Epithelial cell of proximal tubule (primary cell): Measurements from ENCODE around the gene CLDND2. TPM values are rescaled to one million over a fixed set of nuclear protein-coding genes. Genes with fewer than 3 reads are reported as not detected.

Experiments used
- DNase-seq: peaks from one replicate; pipeline ENCODE4 v3.0.0-alpha.2; 2011; ENCODE audit warnings: low read depth
- H3K4me3 ChIP-seq: 2 replicates; pipeline ENCODE4 v1.5.1; 2011; ENCODE audit warnings: low read depth, mild to moderate bottlenecking, low read length
- CTCF ChIP-seq: conservative IDR thresholded peaks from 2 replicates; pipeline ENCODE4 v1.5.1; 2012; ENCODE audit warnings: low read depth, mild to moderate bottlenecking, low read length
- total RNA-seq: library from RNA; depleted of rRNA; stranded (reverse); fragments of >200 nt; gene quantifications from 2 replicates; pipeline ENCODE4 v1.2.3, GENCODE V29; 2015

Gene CLDND2
- total RNA-seq, 1 donor from 2014 or later = not detected

GRCh38 chr19:51382004-51382403 lies 13.2 kb upstream of the CLDND2 start:
- no peak overlapping the region for H3K4me3 ChIP-seq
- DNase-seq = no peak
- TF ChIP-seq CTCF = no peak

GRCh38 chr19:51380379-51380778 lies 11.6 kb upstream of the CLDND2 start:
- no peak overlapping the region for H3K4me3 ChIP-seq
- DNase-seq = no peak
- TF ChIP-seq CTCF = no peak

GRCh38 chr19:51377422-51377821 lies 8.6 kb upstream of the CLDND2 start:
- no peak for DNase-seq

GRCh38 chr19:51375504-51376221 lies 6.9 kb upstream of the CLDND2 start:
- DNase-seq = no peak
- H3K4me3 ChIP-seq = no peak overlapping the region
- no peak for TF ChIP-seq CTCF

More at GRCh38 chr19:51377422-51377821, 8.6 kb upstream of the CLDND2 start:
- TF ChIP-seq CTCF = no peak
- H3K4me3 ChIP-seq = no peak overlapping the region

- H3K4me3 ChIP-seq = no peak within 1 kb of the TSS
- DNase-seq = no peak
- no peak for TF ChIP-seq CTCF
These were observed 4.1 kb upstream of the CLDND2 start, which contains the start of gene NKG7 for GRCh38 chr19:51372649-51373504. NKG7 (minus strand) TSS chr19:51372654; CDS start chr19:51372535, 119 bp downstream.

- no peak for TF ChIP-seq CTCF
- no peak for DNase-seq
- no peak overlapping the region for H3K4me3 ChIP-seq
These were observed 3.3 kb upstream of the CLDND2 start for GRCh38 chr19:51372021-51372648.
